T-cell (primary cell): Measurements from ENCODE around the gene ZNF688. TPM values are rescaled to one million over a fixed set of nuclear protein-coding genes. Genes with fewer than 3 reads are reported as not detected.

Source experiments
- ATAC-seq, 4 experiments: fragments of 200-7000 bp in 3 of 4; fragments of 150-1000 bp in 1 of 4; cut with Tn5 transposase; replicated peaks in 1 of 4; 1 replicate in 3 of 4; 2 replicates in 1 of 4; pipeline ENCODE4 v1.10.0; 2021; ENCODE audit warnings: moderate library complexity in 3 of 4, mild to moderate bottlenecking in 2 of 4, moderate number of reproducible peaks in 1 of 4
- CTCF ChIA-PET, 2 donors: fragments of 300-600 bp; sonication (Branson Sonifier 250); formaldehyde crosslinking; loops; one replicate each; lab custom pipeline; 2022; ENCODE audit warnings: antibody characterized with exemption in 2 of 2; lab: Charles Lee
- POLR2A ChIA-PET, 2 donors: fragments of 300-600 bp; sonication (Branson Sonifier 250); formaldehyde crosslinking; loops; one replicate each; lab custom pipeline; 2022; ENCODE audit warnings: antibody characterized with exemption in 2 of 2; lab: Charles Lee
- DNase-seq, 35 experiments: peaks; one replicate each; pipeline versions ENCODE4 v3.0.0 to v3.0.0-alpha.2; 2013 to 2023
- H3K27ac ChIP-seq: one replicate; pipeline ENCODE4 v1.5.1; 2013; ENCODE audit warnings: low read length
- H3K27me3 ChIP-seq, 2 experiments: replicated peaks in 1 of 2; 1 replicate in 1 of 2; 2 replicates in 1 of 2; pipeline versions ENCODE4 v1.6.1 to v1.7.0; 2013; ENCODE audit warnings: low read length in 1 of 2, mixed read lengths in 1 of 2; ENCODE audit not compliant: control insufficient read depth in 2 of 2, insufficient read depth in 2 of 2; ENCODE audit errors: extremely low read depth in 1 of 2
- H3K36me3 ChIP-seq, 2 donors: 1 replicate in 1 of 2; 2 replicates in 1 of 2; pipeline versions ENCODE4 v1.6.1 to v1.7.0; 2013; ENCODE audit warnings: low read length in 1 of 2; ENCODE audit not compliant: control insufficient read depth in 2 of 2, insufficient read depth in 1 of 2; ENCODE audit errors: extremely low read depth in 1 of 2
- H3K4me1 ChIP-seq, 2 experiments: 1 replicate in 1 of 2; 2 replicates in 1 of 2; pipeline versions ENCODE4 v1.6.1 to v1.7.0; 2013; ENCODE audit warnings: low read length in 2 of 2, mixed read lengths in 1 of 2; ENCODE audit not compliant: insufficient read depth in 2 of 2, control insufficient read depth in 1 of 2; ENCODE audit errors: extremely low read depth in 1 of 2
- H3K4me3 ChIP-seq, 2 donors: 1 replicate in 1 of 2; 2 replicates in 1 of 2; pipeline versions ENCODE4 v1.5.1 to v1.7.0; 2013; ENCODE audit warnings: mild to moderate bottlenecking in 2 of 2, low read length in 1 of 2, moderate library complexity in 1 of 2; ENCODE audit not compliant: control insufficient read depth in 1 of 2; ENCODE audit errors: extremely low read depth in 1 of 2
- H3K9me3 ChIP-seq: 2 replicates; pipeline ENCODE4 v1.7.0; 2013
- H3K27ac Mint-ChIP-seq, 2 donors: one replicate each; pipeline ENCODE4 v1.8.0; 2020 to 2021; ENCODE audit warnings: mild to moderate bottlenecking in 2 of 2, mixed read lengths in 2 of 2
- H3K27me3 Mint-ChIP-seq, 2 donors: one replicate each; pipeline ENCODE4 v1.8.0; 2021 to 2022; ENCODE audit warnings: mixed read lengths in 2 of 2
- H3K36me3 Mint-ChIP-seq: one replicate; pipeline ENCODE4 v1.8.0; 2021; ENCODE audit warnings: mixed read lengths
- H3K4me1 Mint-ChIP-seq, 3 donors: one replicate each; pipeline ENCODE4 v1.8.0; 2020 to 2022; ENCODE audit warnings: mixed read lengths in 3 of 3, mild to moderate bottlenecking in 1 of 3
- H3K4me3 Mint-ChIP-seq, 3 donors: one replicate each; pipeline ENCODE4 v1.8.0; 2020 to 2022; ENCODE audit warnings: mild to moderate bottlenecking in 3 of 3, mixed read lengths in 3 of 3, moderate library complexity in 3 of 3
- H3K9me3 Mint-ChIP-seq, 3 donors: one replicate each; pipeline ENCODE4 v1.8.0; 2020 to 2022; ENCODE audit warnings: mixed read lengths in 3 of 3
- WGBS: methylation state at CpG from one replicate; pipeline ENCODE4 v1.1.5; 2013; ENCODE audit warnings: missing lambda C conversion rate; ENCODE audit not compliant: insufficient coverage; 5-methylcytosine and 5-hydroxymethylcytosine counted together
- total RNA-seq, 35 experiments: library from RNA in 6 of 35; stranded (reverse) in 6 of 35; fragments of 120-200 nt in 1 of 35; gene quantifications; one replicate each; pipeline versions ENCODE4 v1.2.1 to v1.2.4 and lab custom pipeline; 2013 to 2026

The ZNF688 gene
- total RNA-seq, 5 donors from 2014 or later (not counting 1 experiment from before 2014, with no cell fraction given): 11.9 to 25.9 (median 20.7) TPM

- peaks cover 3% of the 10 kb centered on the region for H3K36me3 Mint-ChIP-seq
- peak overlapping the region; percentile 95 to 99 for H3K27ac Mint-ChIP-seq
- Histone ChIP-seq H3K27me3 (no peaks in the 10 kb centered on the region), H3K4me3 (peak overlapping the region; percentile 83 to 97), H3K4me1 (peaks cover 7 to 36% of the 10 kb centered on the region in 2 experiments), H3K36me3 (peaks cover 3 to 20% of the 10 kb centered on the region in 2 donors), H3K9me3 (no peaks in the 10 kb centered on the region), H3K27ac (peak overlapping the region; percentile 97)
- peaks cover 29 to 34% (median 30%) of the 10 kb centered on the region in 3 donors for H3K4me1 Mint-ChIP-seq
- 1% methylated on average over 10 of the region's 12 CpGs for WGBS
- ATAC-seq: peak; percentile 60 to 65 (median 62)
- DNase-seq: peak in 30 of 35 experiments; percentile 28 to 76 (median 44)
- no peaks in the 10 kb centered on the region for H3K9me3 Mint-ChIP-seq
- peak overlapping the region; percentile 92 to 100 (median 97) for H3K4me3 Mint-ChIP-seq
- H3K27me3 Mint-ChIP-seq: no peaks in the 10 kb centered on the region
- ChIA-PET CTCF (interaction anchor here (0.5 to 3.7 kb wide), 17 partner anchors 16 to 126 kb away, joined by 3 to 46 read pairs (median 5); partner anchors contain the start of genes DCTPP1 (in 2 of the 2), ZNF688 (in 1 of the 2), ZNF689 (in 1 of the 2) and ZNF764 (in 1 of the 2)), POLR2A (interaction anchor here (0.6 to 2.1 kb wide), 6 partner anchors 16 to 121 kb away, joined by 3 to 11 read pairs (median 6); partner anchors contain the start of gene ZNF688 (in 1 of the 2))
These were observed 35.7 kb downstream of the ZNF688 start for GRCh38 chr16:30535777-30536190.

- H3K4me1 ChIP-seq: peaks cover 7 to 42% of the 10 kb centered on the region in 2 experiments
- H3K36me3 ChIP-seq: peaks cover 3 to 23% of the 10 kb centered on the region in 2 donors
- 2% methylated on average over 15 of the region's 18 CpGs for WGBS
- peak overlapping the region; percentile 97 for H3K27ac ChIP-seq
- ChIA-PET CTCF (interaction anchor here (0.5 to 3.7 kb wide), 17 partner anchors 16 to 126 kb away, joined by 3 to 46 read pairs (median 5); partner anchors contain the start of genes DCTPP1 (in 2 of the 2), ZNF688 (in 1 of the 2), ZNF689 (in 1 of the 2) and ZNF764 (in 1 of the 2)), POLR2A (interaction anchor here (0.6 to 2.1 kb wide), 7 partner anchors 17 to 99 kb away, joined by 3 to 11 read pairs (median 6); partner anchors contain the start of genes ZNF688 (in 1 of the 2) and ZNF764 (in 1 of the 2))
- peak overlapping the region; percentile 95 to 99 for H3K27ac Mint-ChIP-seq
- no peaks in the 10 kb centered on the region for H3K27me3 ChIP-seq
- H3K36me3 Mint-ChIP-seq: peaks cover 3% of the 10 kb centered on the region
- ATAC-seq (peak; percentile 35 to 42 (median 36)), DNase-seq (peak in 11 of 35 experiments; percentile 8 to 68 (median 30))
- H3K4me3 Mint-ChIP-seq: peak overlapping the region; percentile 92 to 100 (median 97)
- H3K9me3 ChIP-seq: no peaks in the 10 kb centered on the region
- H3K4me3 ChIP-seq: peak overlapping the region; percentile 83 to 97
- H3K27me3 Mint-ChIP-seq: no peaks in the 10 kb centered on the region
- H3K4me1 Mint-ChIP-seq: peaks cover 30 to 36% (median 31%) of the 10 kb centered on the region in 3 donors
- no peaks in the 10 kb centered on the region for H3K9me3 Mint-ChIP-seq
These were observed 36.3 kb downstream of the ZNF688 start for GRCh38 chr16:30535106-30535776.

GRCh38 chr16:30534368-30535105, 37.0 kb downstream of the ZNF688 start, which contains the start of gene ZNF747:
Gene ZNF747 (minus strand): TSS chr16:30534858. CDS start chr16:30534679, 179 bp downstream.
- no peaks in the 10 kb centered on the region for H3K9me3 ChIP-seq
- Mint-ChIP-seq H3K4me1 (peaks cover 30 to 42% (median 35%) of the 10 kb centered on the region in 3 donors), H3K27ac (peak within 1 kb of the TSS; percentile 95 to 99), H3K4me3 (peak within 1 kb of the TSS; percentile 92 to 100 (median 97)), H3K36me3 (peaks cover 3% of the 10 kb centered on the region), H3K9me3 (no peaks in the 10 kb centered on the region), H3K27me3 (no peaks in the 10 kb centered on the region)
- H3K36me3 ChIP-seq: peaks cover 3 to 23% of the 10 kb centered on the region in 2 donors
- WGBS: under 1% methylated on average over 68 of the region's 70 CpGs
- ATAC-seq (peak; percentile 81 to 84 (median 82)), DNase-seq (peak; percentile 83 to 95 (median 90))
- H3K4me3 ChIP-seq: peak within 1 kb of the TSS; percentile 83 to 97
- ChIA-PET POLR2A (interaction anchor here (0.5 to 2.1 kb wide), 6 partner anchors 17 to 100 kb away, joined by 3 to 11 read pairs (median 6); partner anchors contain the start of genes ZNF688 (in 1 of the 2) and ZNF764 (in 1 of the 2)), CTCF (interaction anchor here (0.6 to 3.7 kb wide), 11 partner anchors 17 to 117 kb away, joined by 4 to 46 read pairs (median 6); partner anchors contain the start of genes DCTPP1 (in 1 of the 2), ZNF688 (in 1 of the 2), ZNF689 (in 1 of the 2) and ZNF764 (in 1 of the 2))
- H3K27me3 ChIP-seq: no peaks in the 10 kb centered on the region
- peaks cover 7 to 48% of the 10 kb centered on the region in 2 experiments for H3K4me1 ChIP-seq
- peak within 1 kb of the TSS; percentile 97 for H3K27ac ChIP-seq

- peak overlapping the region; percentile 92 to 100 (median 97) for H3K4me3 Mint-ChIP-seq
- Histone ChIP-seq H3K4me1 (peaks cover 7 to 48% of the 10 kb centered on the region in 2 experiments), H3K27me3 (no peaks in the 10 kb centered on the region), H3K36me3 (peaks cover 3 to 23% of the 10 kb centered on the region in 2 donors), H3K4me3 (peak overlapping the region; percentile 83 to 97), H3K27ac (peak overlapping the region; percentile 97), H3K9me3 (no peaks in the 10 kb centered on the region)
- peak overlapping the region; percentile 87 to 91 for H3K27ac Mint-ChIP-seq
- POLR2A ChIA-PET: interaction anchor here (0.5 to 1.1 kb wide), 4 partner anchors 18 to 236 kb away, joined by 3 to 7 read pairs (median 4); partner anchors contain the start of gene ZNF764 (in 1 of the 2)
- H3K9me3 Mint-ChIP-seq: no peaks in the 10 kb centered on the region
- WGBS: 12% methylated on average over 24 of the region's 29 CpGs
- CTCF ChIA-PET: interaction anchor here (0.6 to 3.7 kb wide), 8 partner anchors 18 to 104 kb away, joined by 4 to 46 read pairs (median 8); partner anchors contain the start of genes DCTPP1 (in 1 of the 2), ZNF688 (in 1 of the 2) and ZNF764 (in 1 of the 2)
- H3K27me3 Mint-ChIP-seq: no peaks in the 10 kb centered on the region
- H3K36me3 Mint-ChIP-seq: peaks cover 3% of the 10 kb centered on the region
- DNase-seq: peak in 2 of 35 experiments; percentile 9 to 11
- H3K4me1 Mint-ChIP-seq: peaks cover 30 to 47% (median 40%) of the 10 kb centered on the region in 3 donors
- ATAC-seq: peak in 2 of 4 experiments; percentile 0 to 1
These were observed 37.7 kb downstream of the ZNF688 start for GRCh38 chr16:30533748-30534367.

GRCh38 chr16:30533146-30533522, 38.4 kb downstream of the ZNF688 start:
- peaks cover 30 to 52% (median 44%) of the 10 kb centered on the region in 3 donors for H3K4me1 Mint-ChIP-seq
- ChIA-PET CTCF (interaction anchor here in 1 of 2 donors (0.6 kb wide), 1 partner anchor 19 kb away, joined by 4 read pairs; no protein-coding TSS in a partner anchor), POLR2A (interaction anchor here in 1 of 2 donors (0.5 to 0.6 kb wide), 2 partner anchors 53 to 236 kb away, joined by 4 read pairs; no protein-coding TSS in a partner anchor)
- no peaks in the 10 kb centered on the region for H3K27me3 Mint-ChIP-seq
- Histone ChIP-seq H3K4me1 (peaks cover 7 to 48% of the 10 kb centered on the region in 2 experiments), H3K4me3 (no peak overlapping the region), H3K27me3 (no peaks in the 10 kb centered on the region), H3K36me3 (peaks cover 3 to 23% of the 10 kb centered on the region in 2 donors), H3K27ac (no peak overlapping the region), H3K9me3 (no peaks in the 10 kb centered on the region)
- peaks cover 3% of the 10 kb centered on the region for H3K36me3 Mint-ChIP-seq
- 98% methylated on average over 11 of the region's 11 CpGs for WGBS
- DNase-seq (no peak), ATAC-seq (no peak)
- H3K27ac Mint-ChIP-seq: peak overlapping the region; percentile 46 to 84
- peak overlapping the region; percentile 68 to 100 (median 75) for H3K4me3 Mint-ChIP-seq
- H3K9me3 Mint-ChIP-seq: no peaks in the 10 kb centered on the region
